ENCODE measurements around the gene KRTAP26-1. TPM values are rescaled to one million over a fixed set of nuclear protein-coding genes. Genes with fewer than 3 reads are reported as not detected.

The KRTAP26-1 gene
- total RNA-seq, 5 donors from 2014 or later (not counting 1 experiment from before 2014, with no cell fraction given): not detected

DNA sequence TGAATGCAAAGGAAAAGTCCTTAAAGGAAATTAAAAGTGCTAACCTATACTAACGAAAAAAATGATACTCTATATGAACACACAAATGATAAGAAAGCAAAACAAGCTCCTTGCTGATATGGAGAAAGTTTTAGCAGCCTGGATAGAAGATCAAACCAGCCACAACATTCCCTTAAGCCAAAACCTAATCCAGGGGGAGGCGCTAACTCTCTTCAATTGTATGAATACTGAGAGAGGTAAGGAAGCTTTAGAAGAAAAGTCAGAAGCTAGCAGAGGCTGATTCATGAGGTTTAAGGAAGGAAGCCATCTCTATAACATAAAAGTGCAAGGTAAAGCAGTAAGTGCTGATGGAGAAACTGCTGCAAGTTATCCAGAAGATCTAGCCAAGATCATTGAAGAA lies 24.9 kb upstream of the KRTAP26-1 start:
- H3K36me3 Mint-ChIP-seq: no peaks in the 10 kb centered on the region
- Histone ChIP-seq H3K36me3 (ENCODE audit: control insufficient read depth in 2 of 2, extremely low read depth in 1 of 2, insufficient read depth in 1 of 2, low read length in 1 of 2) (no peaks in the 10 kb centered on the region), H3K27me3 (replicated peaks in 1 of 2; ENCODE audit: control insufficient read depth in 2 of 2, extremely low read depth in 1 of 2, insufficient read depth in 2 of 2, low read length in 1 of 2) (no peaks in the 10 kb centered on the region), H3K4me3 (ENCODE audit: control insufficient read depth in 1 of 2, extremely low read depth in 1 of 2, low read length in 1 of 2) (no peak overlapping the region), H3K9me3 (no peaks in the 10 kb centered on the region), H3K4me1 (ENCODE audit: control insufficient read depth in 1 of 2, extremely low read depth in 1 of 2, insufficient read depth in 2 of 2, low read length in 2 of 2) (no peaks in the 10 kb centered on the region), H3K27ac (ENCODE audit: low read length) (no peak overlapping the region)
- peaks cover 0 to 3% of the 10 kb centered on the region in 2 donors for H3K27me3 Mint-ChIP-seq
- CTCF ChIA-PET: interaction anchor here in 1 of 2 donors (0.9 kb wide), 1 partner anchor 19 kb away, joined by 4 read pairs; no protein-coding TSS in a partner anchor
- no peak overlapping the region for H3K27ac Mint-ChIP-seq
- ATAC-seq (replicated peaks in 1 of 4): no peak
- WGBS (ENCODE audit: insufficient coverage): no CpG with 5 or more reads among the region's 2 CpGs
- POLR2A ChIA-PET: no interaction called here
- no peak overlapping the region for H3K4me3 Mint-ChIP-seq
- H3K9me3 Mint-ChIP-seq: no peaks in the 10 kb centered on the region
- DNase-seq: no peak
- no peaks in the 10 kb centered on the region for H3K4me1 Mint-ChIP-seq

- no peak overlapping the region for H3K27ac ChIP-seq (ENCODE audit: low read length)
- no peak overlapping the region for H3K4me3 ChIP-seq (ENCODE audit: control insufficient read depth in 1 of 2, extremely low read depth in 1 of 2, low read length in 1 of 2)
- Mint-ChIP-seq H3K36me3 (no peaks in the 10 kb centered on the region), H3K27me3 (peaks cover 0 to 3% of the 10 kb centered on the region in 2 donors), H3K4me1 (no peaks in the 10 kb centered on the region), H3K27ac (no peak overlapping the region), H3K4me3 (no peak overlapping the region), H3K9me3 (no peaks in the 10 kb centered on the region)
- POLR2A ChIA-PET: no interaction called here
- no CpG with 5 or more reads among the region's 2 CpGs for WGBS (ENCODE audit: insufficient coverage)
- DNase-seq (peak in 14 of 35 experiments; percentile 2 to 38 (median 8)), ATAC-seq (replicated peaks in 1 of 4) (no peak)
- no peaks in the 10 kb centered on the region for H3K9me3 ChIP-seq
- no peaks in the 10 kb centered on the region for H3K4me1 ChIP-seq (ENCODE audit: control insufficient read depth in 1 of 2, extremely low read depth in 1 of 2, insufficient read depth in 2 of 2, low read length in 2 of 2)
- H3K36me3 ChIP-seq (ENCODE audit: control insufficient read depth in 2 of 2, extremely low read depth in 1 of 2, insufficient read depth in 1 of 2, low read length in 1 of 2): no peaks in the 10 kb centered on the region
- CTCF ChIA-PET: interaction anchor here in 1 of 2 donors (0.7 kb wide), 2 partner anchors 212 to 911 kb away, joined by 3 to 5 read pairs; no protein-coding TSS in a partner anchor
- no peaks in the 10 kb centered on the region for H3K27me3 ChIP-seq (replicated peaks in 1 of 2; ENCODE audit: control insufficient read depth in 2 of 2, extremely low read depth in 1 of 2, insufficient read depth in 2 of 2, low read length in 1 of 2)
These were observed 20.8 kb upstream of the KRTAP26-1 start for GRCh38 chr21:30340714-30341573.

- ATAC-seq (replicated peaks in 1 of 4) (no peak), DNase-seq (no peak)
- Histone ChIP-seq H3K36me3 (ENCODE audit: control insufficient read depth in 2 of 2, extremely low read depth in 1 of 2, insufficient read depth in 1 of 2, low read length in 1 of 2) (no peaks in the 10 kb centered on the region), H3K9me3 (no peaks in the 10 kb centered on the region), H3K27me3 (replicated peaks in 1 of 2; ENCODE audit: control insufficient read depth in 2 of 2, extremely low read depth in 1 of 2, insufficient read depth in 2 of 2, low read length in 1 of 2) (no peaks in the 10 kb centered on the region), H3K4me1 (ENCODE audit: control insufficient read depth in 1 of 2, extremely low read depth in 1 of 2, insufficient read depth in 2 of 2, low read length in 2 of 2) (no peaks in the 10 kb centered on the region), H3K4me3 (ENCODE audit: control insufficient read depth in 1 of 2, extremely low read depth in 1 of 2, low read length in 1 of 2) (no peak overlapping the region), H3K27ac (ENCODE audit: low read length) (no peak overlapping the region)
- ChIA-PET POLR2A (no interaction called here), CTCF (no interaction called here)
- Mint-ChIP-seq H3K4me1 (no peaks in the 10 kb centered on the region), H3K27me3 (peaks cover 0 to 3% of the 10 kb centered on the region in 2 donors), H3K4me3 (no peak overlapping the region), H3K9me3 (no peaks in the 10 kb centered on the region), H3K36me3 (no peaks in the 10 kb centered on the region), H3K27ac (no peak overlapping the region)
- WGBS (ENCODE audit: insufficient coverage): 100% methylated on average over 3 of the region's 4 CpGs
These were observed 18.6 kb upstream of the KRTAP26-1 start for GRCh38 chr21:30338717-30339116.

DNA sequence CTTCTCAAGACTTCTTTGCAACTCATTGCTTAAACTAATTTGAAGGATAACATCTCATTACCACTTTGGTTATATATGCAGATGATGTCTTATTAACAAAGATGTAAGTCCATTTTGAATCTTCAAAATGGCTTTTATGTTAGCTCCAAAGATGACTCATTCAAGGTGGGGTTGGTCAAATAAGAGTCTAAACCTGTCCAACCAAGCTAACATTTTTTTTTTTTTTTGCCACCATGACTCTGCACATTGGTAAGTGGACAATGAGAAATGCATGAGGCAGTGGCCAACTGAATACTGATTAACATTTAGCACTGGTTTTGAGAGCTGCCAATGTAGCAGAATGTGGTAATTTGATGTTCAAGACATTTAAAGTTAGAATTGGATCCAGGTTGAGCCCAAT lies 17.7 kb upstream of the KRTAP26-1 start:
- no peaks in the 10 kb centered on the region for H3K4me1 ChIP-seq (ENCODE audit: control insufficient read depth in 1 of 2, extremely low read depth in 1 of 2, insufficient read depth in 2 of 2, low read length in 2 of 2)
- no peak overlapping the region for H3K27ac Mint-ChIP-seq
- H3K4me1 Mint-ChIP-seq: no peaks in the 10 kb centered on the region
- no peaks in the 10 kb centered on the region for H3K9me3 ChIP-seq
- CTCF ChIA-PET: no interaction called here
- ATAC-seq (replicated peaks in 1 of 4) (no peak), DNase-seq (no peak)
- no peak overlapping the region for H3K4me3 ChIP-seq (ENCODE audit: control insufficient read depth in 1 of 2, extremely low read depth in 1 of 2, low read length in 1 of 2)
- H3K27ac ChIP-seq (ENCODE audit: low read length): no peak overlapping the region
- H3K36me3 Mint-ChIP-seq: no peaks in the 10 kb centered on the region
- H3K27me3 ChIP-seq (replicated peaks in 1 of 2; ENCODE audit: control insufficient read depth in 2 of 2, extremely low read depth in 1 of 2, insufficient read depth in 2 of 2, low read length in 1 of 2): no peaks in the 10 kb centered on the region
- POLR2A ChIA-PET: no interaction called here
- no peaks in the 10 kb centered on the region for H3K9me3 Mint-ChIP-seq
- H3K4me3 Mint-ChIP-seq: no peak overlapping the region
- peaks cover 0 to 3% of the 10 kb centered on the region in 2 donors for H3K27me3 Mint-ChIP-seq
- H3K36me3 ChIP-seq (ENCODE audit: control insufficient read depth in 2 of 2, extremely low read depth in 1 of 2, insufficient read depth in 1 of 2, low read length in 1 of 2): no peaks in the 10 kb centered on the region

GRCh38 chr21:30337276-30337744 lies 17.2 kb upstream of the KRTAP26-1 start, which contains the start of gene KRTAP27-1:
Gene KRTAP27-1, minus strand, starts transcription at chr21:30337694. Its CDS starts 26 bp downstream, at chr21:30337668.
- CTCF ChIA-PET: no interaction called here
- POLR2A ChIA-PET: no interaction called here
- no peak for DNase-seq

GRCh38 chr21:30336596-30336995 lies 16.5 kb upstream of the KRTAP26-1 start:
- Histone ChIP-seq H3K4me3 (ENCODE audit: control insufficient read depth in 1 of 2, extremely low read depth in 1 of 2, low read length in 1 of 2) (no peak overlapping the region), H3K9me3 (no peaks in the 10 kb centered on the region), H3K27me3 (replicated peaks in 1 of 2; ENCODE audit: control insufficient read depth in 2 of 2, extremely low read depth in 1 of 2, insufficient read depth in 2 of 2, low read length in 1 of 2) (no peaks in the 10 kb centered on the region), H3K36me3 (ENCODE audit: control insufficient read depth in 2 of 2, extremely low read depth in 1 of 2, insufficient read depth in 1 of 2, low read length in 1 of 2) (no peaks in the 10 kb centered on the region), H3K27ac (ENCODE audit: low read length) (no peak overlapping the region), H3K4me1 (ENCODE audit: control insufficient read depth in 1 of 2, extremely low read depth in 1 of 2, insufficient read depth in 2 of 2, low read length in 2 of 2) (no peaks in the 10 kb centered on the region)
- POLR2A ChIA-PET: no interaction called here
- no peak for ATAC-seq (replicated peaks in 1 of 4)
- Mint-ChIP-seq H3K36me3 (no peaks in the 10 kb centered on the region), H3K9me3 (no peaks in the 10 kb centered on the region), H3K4me3 (no peak overlapping the region), H3K27ac (no peak overlapping the region), H3K4me1 (no peaks in the 10 kb centered on the region), H3K27me3 (no peaks in the 10 kb centered on the region)
- DNase-seq: no peak
- WGBS (ENCODE audit: insufficient coverage): no CpG with 5 or more reads among the region's 2 CpGs
- CTCF ChIA-PET: no interaction called here

More at GRCh38 chr21:30337276-30337744, 17.2 kb upstream of the KRTAP26-1 start, which contains the start of gene KRTAP27-1:
- Mint-ChIP-seq H3K27me3 (peaks cover 0 to 3% of the 10 kb centered on the region in 2 donors), H3K9me3 (no peaks in the 10 kb centered on the region), H3K36me3 (no peaks in the 10 kb centered on the region), H3K4me3 (no peak within 1 kb of the TSS), H3K4me1 (no peaks in the 10 kb centered on the region), H3K27ac (no peak within 1 kb of the TSS)
- WGBS (ENCODE audit: insufficient coverage): 90% methylated on average over 4 of the region's 6 CpGs
- H3K9me3 ChIP-seq: no peaks in the 10 kb centered on the region
- H3K4me1 ChIP-seq (ENCODE audit: control insufficient read depth in 1 of 2, extremely low read depth in 1 of 2, insufficient read depth in 2 of 2, low read length in 2 of 2): no peaks in the 10 kb centered on the region
- no peaks in the 10 kb centered on the region for H3K27me3 ChIP-seq (replicated peaks in 1 of 2; ENCODE audit: control insufficient read depth in 2 of 2, extremely low read depth in 1 of 2, insufficient read depth in 2 of 2, low read length in 1 of 2)
- H3K4me3 ChIP-seq (ENCODE audit: control insufficient read depth in 1 of 2, extremely low read depth in 1 of 2, low read length in 1 of 2): no peak within 1 kb of the TSS
- H3K27ac ChIP-seq (ENCODE audit: low read length): no peak within 1 kb of the TSS
- no peak for ATAC-seq (replicated peaks in 1 of 4)
- H3K36me3 ChIP-seq (ENCODE audit: control insufficient read depth in 2 of 2, extremely low read depth in 1 of 2, insufficient read depth in 1 of 2, low read length in 1 of 2): no peaks in the 10 kb centered on the region

All from T-cell (primary cell).